ENCODE results near the gene ITPR2.
"Not testable (repeated sequence)": the region's sequence is repeated elsewhere in the genome, so short reads cannot be mapped to it uniquely, and the experiment has no call there.

DNA sequence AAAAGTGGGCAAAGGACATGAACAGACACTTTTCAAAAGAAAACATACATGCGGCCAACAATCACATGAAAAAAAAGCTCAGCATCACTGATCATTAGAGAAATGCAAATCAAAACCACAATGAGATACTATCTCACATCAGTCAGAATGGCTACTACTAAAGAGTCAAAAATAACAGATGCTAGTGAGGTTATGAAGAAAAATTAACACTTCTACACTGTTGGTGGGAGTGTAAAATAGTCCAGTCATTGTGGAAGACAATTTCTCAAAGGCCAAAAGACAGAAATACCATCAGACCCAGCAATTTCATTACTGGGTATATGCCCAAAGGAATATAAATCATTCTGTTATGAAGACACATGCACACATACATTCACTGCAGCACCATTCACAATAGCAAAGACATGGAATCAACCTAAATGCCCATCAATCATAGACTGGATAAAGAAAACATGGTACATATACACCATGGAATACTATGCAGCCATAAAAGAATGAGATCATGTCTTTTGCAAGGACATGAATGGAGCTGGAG, 103.8 kb downstream of the ITPR2 start:
- TF ChIP-seq, protein P1, sequence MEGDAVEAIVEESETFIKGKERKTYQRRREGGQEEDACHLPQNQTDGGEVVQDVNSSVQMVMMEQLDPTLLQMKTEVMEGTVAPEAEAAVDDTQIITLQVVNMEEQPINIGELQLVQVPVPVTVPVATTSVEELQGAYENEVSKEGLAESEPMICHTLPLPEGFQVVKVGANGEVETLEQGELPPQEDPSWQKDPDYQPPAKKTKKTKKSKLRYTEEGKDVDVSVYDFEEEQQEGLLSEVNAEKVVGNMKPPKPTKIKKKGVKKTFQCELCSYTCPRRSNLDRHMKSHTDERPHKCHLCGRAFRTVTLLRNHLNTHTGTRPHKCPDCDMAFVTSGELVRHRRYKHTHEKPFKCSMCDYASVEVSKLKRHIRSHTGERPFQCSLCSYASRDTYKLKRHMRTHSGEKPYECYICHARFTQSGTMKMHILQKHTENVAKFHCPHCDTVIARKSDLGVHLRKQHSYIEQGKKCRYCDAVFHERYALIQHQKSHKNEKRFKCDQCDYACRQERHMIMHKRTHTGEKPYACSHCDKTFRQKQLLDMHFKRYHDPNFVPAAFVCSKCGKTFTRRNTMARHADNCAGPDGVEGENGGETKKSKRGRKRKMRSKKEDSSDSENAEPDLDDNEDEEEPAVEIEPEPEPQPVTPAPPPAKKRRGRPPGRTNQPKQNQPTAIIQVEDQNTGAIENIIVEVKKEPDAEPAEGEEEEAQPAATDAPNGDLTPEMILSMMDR (IDR thresholded peaks at IDR 0.05) = not testable (repeated sequence)
- TF ChIP-seq POLR2A (IDR thresholded peaks at IDR 0.05) = not testable (repeated sequence)

Data from tibial nerve (tissue), 3 donors.